ENCODE measurements around the gene ZNF606.

DNA sequence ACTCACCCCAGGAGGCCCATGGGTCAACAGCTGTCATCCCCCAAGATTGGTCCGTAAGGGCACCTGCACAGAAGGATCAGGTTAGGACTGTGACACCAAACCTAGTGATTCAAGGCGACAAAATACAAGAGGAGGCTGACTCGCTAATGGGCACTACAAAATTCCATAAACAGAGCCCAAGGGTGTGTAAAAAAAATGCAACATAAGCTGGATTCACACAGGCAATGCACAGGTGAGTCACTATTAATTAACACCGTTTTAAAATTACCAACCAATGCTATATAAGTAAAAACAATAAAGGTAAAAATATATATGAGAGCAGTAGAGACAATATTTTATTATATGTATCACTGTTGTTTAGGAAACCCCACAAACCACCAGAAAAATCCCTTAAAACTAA is 1.9 kb downstream of the ZNF606 start:
- TF ChIP-seq, protein P1, sequence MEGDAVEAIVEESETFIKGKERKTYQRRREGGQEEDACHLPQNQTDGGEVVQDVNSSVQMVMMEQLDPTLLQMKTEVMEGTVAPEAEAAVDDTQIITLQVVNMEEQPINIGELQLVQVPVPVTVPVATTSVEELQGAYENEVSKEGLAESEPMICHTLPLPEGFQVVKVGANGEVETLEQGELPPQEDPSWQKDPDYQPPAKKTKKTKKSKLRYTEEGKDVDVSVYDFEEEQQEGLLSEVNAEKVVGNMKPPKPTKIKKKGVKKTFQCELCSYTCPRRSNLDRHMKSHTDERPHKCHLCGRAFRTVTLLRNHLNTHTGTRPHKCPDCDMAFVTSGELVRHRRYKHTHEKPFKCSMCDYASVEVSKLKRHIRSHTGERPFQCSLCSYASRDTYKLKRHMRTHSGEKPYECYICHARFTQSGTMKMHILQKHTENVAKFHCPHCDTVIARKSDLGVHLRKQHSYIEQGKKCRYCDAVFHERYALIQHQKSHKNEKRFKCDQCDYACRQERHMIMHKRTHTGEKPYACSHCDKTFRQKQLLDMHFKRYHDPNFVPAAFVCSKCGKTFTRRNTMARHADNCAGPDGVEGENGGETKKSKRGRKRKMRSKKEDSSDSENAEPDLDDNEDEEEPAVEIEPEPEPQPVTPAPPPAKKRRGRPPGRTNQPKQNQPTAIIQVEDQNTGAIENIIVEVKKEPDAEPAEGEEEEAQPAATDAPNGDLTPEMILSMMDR (conservative IDR thresholded peaks at IDR 0.05 in 1 of 2, IDR thresholded peaks at IDR 0.05 in 1 of 2; ENCODE audit: low read depth in 1 of 2, low read length in 2 of 2) = no peak
- TF ChIP-seq EZH2 (IDR thresholded peaks at IDR 0.05; ENCODE audit: low read length, missing control alignments) = no peak

Data from fibroblast of lung (primary cell).